Ishikawa (cell line): ENCODE measurements around the gene TMEM186.

Source experiments
- CEBPB ChIP-seq: IDR thresholded peaks from 2 replicates; pipeline ENCODE4 v1.6.1; 2012
- CREB1 ChIP-seq: IDR thresholded peaks from 2 replicates; pipeline ENCODE4 v1.6.1; 2012; ENCODE audit warnings: low read depth
- EGR1 ChIP-seq: IDR thresholded peaks from 2 replicates; pipeline ENCODE4 v1.6.1; 2012
- EP300 ChIP-seq: IDR thresholded peaks from 2 replicates; pipeline ENCODE4 v1.6.1; 2012; ENCODE audit warnings: borderline replicate concordance
- FOXM1 ChIP-seq: IDR thresholded peaks from 2 replicates; pipeline ENCODE4 v1.6.1; 2012; ENCODE audit warnings: low read depth, borderline replicate concordance
- MAX ChIP-seq: IDR thresholded peaks from 2 replicates; pipeline ENCODE4 v1.6.1; 2012
- NFIC ChIP-seq: IDR thresholded peaks from 2 replicates; pipeline ENCODE4 v1.6.1; 2012
- RAD21 ChIP-seq: IDR thresholded peaks from 2 replicates; pipeline ENCODE4 v1.6.1; 2012; ENCODE audit warnings: low read depth
- REST ChIP-seq: IDR thresholded peaks from 2 replicates; pipeline ENCODE4 v1.6.1; 2012; ENCODE audit warnings: low read depth, mild to moderate bottlenecking
- TAF1 ChIP-seq: IDR thresholded peaks from 2 replicates; pipeline ENCODE4 v1.6.1; 2012; ENCODE audit warnings: low read depth, mild to moderate bottlenecking
- TCF12 ChIP-seq: IDR thresholded peaks from 2 replicates; pipeline ENCODE4 v1.6.1; 2012; ENCODE audit warnings: low read depth
- TEAD4 ChIP-seq: IDR thresholded peaks from 2 replicates; pipeline ENCODE4 v1.6.1; 2012
- YY1 ChIP-seq: IDR thresholded peaks from 2 replicates; pipeline ENCODE4 v1.6.1; 2012; ENCODE audit warnings: low read depth
- ZBTB7A ChIP-seq: IDR thresholded peaks from 2 replicates; pipeline ENCODE4 v1.6.1; 2012; ENCODE audit warnings: low read depth
- TF ChIP-seq, protein P1 (sequence below): IDR thresholded peaks from 2 replicates; pipeline ENCODE4 v1.6.1; 2012

The TMEM186 gene

DNA sequence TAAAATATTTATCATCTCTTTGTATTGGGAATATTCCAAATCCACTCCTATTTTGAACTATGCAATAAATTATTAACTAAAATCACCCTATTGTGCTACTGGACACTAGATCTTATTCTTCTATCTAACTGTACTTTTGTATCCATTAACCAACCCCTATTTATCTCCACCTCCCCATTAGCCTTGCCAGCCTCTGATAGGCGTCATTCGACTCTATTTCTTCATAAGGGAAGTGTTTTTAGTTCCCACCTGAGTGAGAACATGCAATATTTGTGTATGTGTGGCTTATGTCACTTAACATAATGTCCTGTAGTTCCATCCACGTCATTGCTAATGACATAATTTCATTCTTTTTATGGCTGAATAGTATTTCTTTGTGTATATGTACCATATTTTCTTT is 23.9 kb downstream of the TMEM186 start:
- TF ChIP-seq TCF12 (no peak), CREB1 (no peak), YY1 (no peak), FOXM1 (no peak), EGR1 (no peak), MAX (no peak), ZBTB7A (no peak), CEBPB (no peak), TEAD4 (no peak), RAD21 (no peak), EP300 (no peak), TAF1 (no peak), REST (no peak)
- TF ChIP-seq, protein P1, sequence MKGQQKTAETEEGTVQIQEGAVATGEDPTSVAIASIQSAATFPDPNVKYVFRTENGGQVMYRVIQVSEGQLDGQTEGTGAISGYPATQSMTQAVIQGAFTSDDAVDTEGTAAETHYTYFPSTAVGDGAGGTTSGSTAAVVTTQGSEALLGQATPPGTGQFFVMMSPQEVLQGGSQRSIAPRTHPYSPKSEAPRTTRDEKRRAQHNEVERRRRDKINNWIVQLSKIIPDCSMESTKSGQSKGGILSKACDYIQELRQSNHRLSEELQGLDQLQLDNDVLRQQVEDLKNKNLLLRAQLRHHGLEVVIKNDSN = no peak

DNA sequence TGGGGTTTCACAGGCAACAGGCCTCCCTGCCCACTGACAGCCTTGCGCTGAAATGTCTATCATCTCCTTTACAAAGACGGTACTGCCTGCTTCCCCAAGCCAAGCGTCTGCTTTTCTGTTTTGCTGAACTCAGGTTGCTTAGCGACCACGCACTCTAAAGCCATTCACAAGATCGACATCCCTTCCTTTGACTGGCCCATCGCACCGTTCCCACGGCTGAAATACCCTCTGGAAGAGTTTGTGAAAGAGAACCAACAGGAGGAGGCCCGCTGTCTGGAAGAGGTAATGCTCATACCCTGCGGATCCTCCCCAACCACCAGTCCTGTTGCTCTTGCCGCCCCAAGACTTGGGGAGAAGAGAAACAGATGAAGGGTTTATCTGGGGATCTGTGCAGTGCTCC is 28.7 kb downstream of the TMEM186 start:
- TF ChIP-seq EGR1 (no peak), TEAD4 (no peak), NFIC (no peak), FOXM1 (no peak), RAD21 (no peak), TAF1 (no peak), CREB1 (no peak), CEBPB (no peak), MAX (no peak), REST (no peak), YY1 (no peak), ZBTB7A (no peak)
- TF ChIP-seq, protein P1 = no peak

- no peak for TF ChIP-seq EP300
- TF ChIP-seq TAF1 = no peak
- no peak for TF ChIP-seq CREB1
- no peak for TF ChIP-seq REST
- TF ChIP-seq TCF12 = no peak
- no peak for TF ChIP-seq YY1
- no peak for TF ChIP-seq FOXM1
- TF ChIP-seq CEBPB = no peak
- TF ChIP-seq, protein P1 = no peak
- no peak for TF ChIP-seq TEAD4
- no peak for TF ChIP-seq EGR1
- TF ChIP-seq NFIC = no peak
- TF ChIP-seq MAX = no peak
- TF ChIP-seq RAD21 = no peak
- TF ChIP-seq ZBTB7A = no peak
Measured at GRCh38 chr16:8768283-8768682, 29.2 kb downstream of the TMEM186 start.

GRCh38 chr16:8767176-8767575 is 30.3 kb downstream of the TMEM186 start:
- TF ChIP-seq EP300 (no peak), TCF12 (no peak), TEAD4 (no peak), EGR1 (no peak), NFIC (no peak), RAD21 (no peak), MAX (no peak), CREB1 (no peak), TAF1 (no peak), REST (no peak), YY1 (no peak), ZBTB7A (no peak), FOXM1 (no peak), CEBPB (no peak)
- TF ChIP-seq, protein P1 = no peak
